Ammon's horn (tissue), 1 donor: ENCODE measurements around the gene VRK1.
"Not testable (repeated sequence)": the region's sequence is repeated elsewhere in the genome, so short reads cannot be mapped to it uniquely, and the experiment has no call there.

Source experiments
- DNase-seq: peaks from one replicate; pipeline ENCODE4 v3.0.0-alpha.2; 2016; ENCODE audit warnings: low spot score

VRK1 gene

GRCh38 chr14:96796851-96797581, at the start of gene VRK1:
Gene VRK1 (plus strand): TSS chr14:96797382. CDS start chr14:96833472, 36,090 bp downstream.
- peak; percentile 97 for DNase-seq

- DNase-seq: no peak
Measured at GRCh38 chr14:96747608-96748007, 49.6 kb upstream of the VRK1 start.

GRCh38 chr14:96748362-96748761, 48.8 kb upstream of the VRK1 start:
- DNase-seq: no peak

GRCh38 chr14:96751505-96751904, 45.7 kb upstream of the VRK1 start:
- DNase-seq: no peak

- no peak for DNase-seq
Measured at GRCh38 chr14:96752125-96752524, 45.1 kb upstream of the VRK1 start.

GRCh38 chr14:96752594-96752993, 44.6 kb upstream of the VRK1 start:
- no peak for DNase-seq

GRCh38 chr14:96754162-96754844, 42.9 kb upstream of the VRK1 start:
- DNase-seq: no peak

- DNase-seq: no peak
Measured at GRCh38 chr14:96754845-96755184, 42.4 kb upstream of the VRK1 start.

GRCh38 chr14:96756745-96757144, 40.4 kb upstream of the VRK1 start:
- no peak for DNase-seq

GRCh38 chr14:96757456-96757855, 39.7 kb upstream of the VRK1 start:
- no peak for DNase-seq

GRCh38 chr14:96761066-96761465, 36.1 kb upstream of the VRK1 start:
- no peak for DNase-seq

- DNase-seq: peak; percentile 56
Measured at GRCh38 chr14:96762650-96763049, 34.5 kb upstream of the VRK1 start.

GRCh38 chr14:96764012-96764411, 33.2 kb upstream of the VRK1 start:
- DNase-seq: no peak

- not testable (repeated sequence) for DNase-seq
Measured at GRCh38 chr14:96765205-96765604, 32.0 kb upstream of the VRK1 start.

GRCh38 chr14:96772929-96773328, 24.3 kb upstream of the VRK1 start:
- DNase-seq: no peak

GRCh38 chr14:96776791-96777190, 20.4 kb upstream of the VRK1 start:
- DNase-seq: no peak

- no peak for DNase-seq
Measured at GRCh38 chr14:96780500-96780899, 16.7 kb upstream of the VRK1 start.

GRCh38 chr14:96781371-96781770, 15.8 kb upstream of the VRK1 start:
- DNase-seq: no peak

- no peak for DNase-seq
Measured at GRCh38 chr14:96782436-96782835, 14.7 kb upstream of the VRK1 start.

- no peak for DNase-seq
Measured at GRCh38 chr14:96783043-96783914, 13.9 kb upstream of the VRK1 start.

GRCh38 chr14:96783915-96784224, 13.3 kb upstream of the VRK1 start:
- peak; percentile 29 for DNase-seq

GRCh38 chr14:96790186-96790585, 7.0 kb upstream of the VRK1 start:
- DNase-seq: no peak

GRCh38 chr14:96790706-96791105, 6.5 kb upstream of the VRK1 start:
- no peak for DNase-seq
